Measurements from ENCODE around the gene THAP4. TPM values are rescaled to one million over a fixed set of nuclear protein-coding genes. Genes with fewer than 3 reads are reported as not detected.

THAP4 gene
- total RNA-seq, 3 donors from 2014 or later = 35.3 to 45.9 (median 38.1) TPM

GRCh38 chr2:241616168-241617125, 20.5 kb downstream of the THAP4 start:
- Histone ChIP-seq H3K36me3 (no peaks in the 10 kb centered on the region), H3K27me3 (no peaks in the 10 kb centered on the region), H3K9me3 (no peaks in the 10 kb centered on the region), H3K4me3 (peak overlapping the region in 2 of 3 donors; percentile 39 to 57), H3K4me1 (peaks cover 0 to 6% of the 10 kb centered on the region in 2 donors), H3K27ac (no peak overlapping the region)
- DNase-seq (ENCODE audit: low spot score in 2 of 2) = no peak
- no peak for TF ChIP-seq POLR2A (IDR thresholded peaks at IDR 0.05)
- TF ChIP-seq CTCF (IDR thresholded peaks at IDR 0.05) = no peak
- no peak for TF ChIP-seq POLR2AphosphoS5 (IDR thresholded peaks at IDR 0.05)
- intact Hi-C loops (cut with DNase I; ENCODE audit: low total_unique reads) = no loop called here

GRCh38 chr2:241615522-241616052, 21.4 kb downstream of the THAP4 start:
- Histone ChIP-seq H3K4me3 (no peak overlapping the region), H3K27me3 (no peaks in the 10 kb centered on the region), H3K9me3 (no peaks in the 10 kb centered on the region), H3K36me3 (no peaks in the 10 kb centered on the region), H3K27ac (no peak overlapping the region), H3K4me1 (peaks cover 0 to 6% of the 10 kb centered on the region in 2 donors)
- TF ChIP-seq POLR2A (IDR thresholded peaks at IDR 0.05) (no peak), POLR2AphosphoS5 (IDR thresholded peaks at IDR 0.05) (no peak), CTCF (IDR thresholded peaks at IDR 0.05) (no peak)
- no peak for DNase-seq (ENCODE audit: low spot score in 2 of 2)
- intact Hi-C loops (cut with DNase I; ENCODE audit: low total_unique reads) = no loop called here

GRCh38 chr2:241615041-241615440, 21.9 kb downstream of the THAP4 start:
- H3K27ac ChIP-seq = no peak overlapping the region
- H3K4me1 ChIP-seq = peaks cover 0 to 6% of the 10 kb centered on the region in 2 donors
- no peaks in the 10 kb centered on the region for H3K9me3 ChIP-seq
- H3K36me3 ChIP-seq = no peaks in the 10 kb centered on the region
- intact Hi-C loops (cut with DNase I; ENCODE audit: low total_unique reads) = no loop called here
- TF ChIP-seq POLR2A (IDR thresholded peaks at IDR 0.05) = no peak
- no peak for TF ChIP-seq CTCF (IDR thresholded peaks at IDR 0.05)
- no peak for TF ChIP-seq POLR2AphosphoS5 (IDR thresholded peaks at IDR 0.05)
- DNase-seq (ENCODE audit: low spot score in 2 of 2) = no peak
- H3K4me3 ChIP-seq = no peak overlapping the region
- H3K27me3 ChIP-seq = no peaks in the 10 kb centered on the region

GRCh38 chr2:241613017-241613780, 23.8 kb downstream of the THAP4 start:
- H3K27ac ChIP-seq = peak overlapping the region; percentile 45 to 64
- no peak for DNase-seq (ENCODE audit: low spot score in 2 of 2)
- intact Hi-C loops (cut with DNase I; ENCODE audit: low total_unique reads) = no loop called here
- TF ChIP-seq POLR2AphosphoS5 (IDR thresholded peaks at IDR 0.05) (no peak), CTCF (IDR thresholded peaks at IDR 0.05) (no peak), POLR2A (IDR thresholded peaks at IDR 0.05) (no peak)
- no peaks in the 10 kb centered on the region for H3K27me3 ChIP-seq
- H3K4me3 ChIP-seq = no peak overlapping the region
- H3K9me3 ChIP-seq = no peaks in the 10 kb centered on the region
- peaks cover 0 to 6% of the 10 kb centered on the region in 2 donors for H3K4me1 ChIP-seq
- no peaks in the 10 kb centered on the region for H3K36me3 ChIP-seq

All from breast epithelium (tissue), 4 donors.